HG02852 (cell line): ENCODE data around the gene CFAP92.
"Not testable (repeated sequence)": the region's sequence is repeated elsewhere in the genome, so short reads cannot be mapped to it uniquely, and the experiment has no call there.

ENCODE experiments used
- ATAC-seq: cut with Tn5 transposase; IDR thresholded peaks from one replicate; pipeline ENCODE4 v1.9.1; 2021; ENCODE audit warnings: mild to moderate bottlenecking, moderate library complexity; ENCODE audit not compliant: unreplicated experiment

Gene CFAP92

GRCh38 chr3:128907706-128908445 is 86.0 kb downstream of the CFAP92 start:
- ATAC-seq: no peak

- no peak for ATAC-seq
Observed at GRCh38 chr3:128906804-128907525, 86.9 kb downstream of the CFAP92 start.

GRCh38 chr3:128906031-128906803 is 87.7 kb downstream of the CFAP92 start:
- ATAC-seq: no peak

- ATAC-seq: no peak
Observed at GRCh38 chr3:128903501-128903900, 90.4 kb downstream of the CFAP92 start.

- no peak for ATAC-seq
Observed at GRCh38 chr3:128902426-128902825, 91.5 kb downstream of the CFAP92 start.

- ATAC-seq: no peak
Observed at GRCh38 chr3:128895843-128896697, 97.8 kb downstream of the CFAP92 start.

- ATAC-seq: no peak
Observed at GRCh38 chr3:128889139-128889894, 104.6 kb downstream of the CFAP92 start.

- ATAC-seq: no peak
Observed at GRCh38 chr3:128884992-128885391, 108.9 kb downstream of the CFAP92 start.

- no peak for ATAC-seq
Observed at GRCh38 chr3:128882719-128883118, 111.2 kb downstream of the CFAP92 start.

GRCh38 chr3:128881576-128881975 is 112.3 kb downstream of the CFAP92 start:
- no peak for ATAC-seq

GRCh38 chr3:128880455-128880854 is 113.4 kb downstream of the CFAP92 start:
- ATAC-seq: not testable (repeated sequence)

- no peak for ATAC-seq
Observed at GRCh38 chr3:128879991-128880390, 113.9 kb downstream of the CFAP92 start.

- peak; percentile 90 for ATAC-seq
Observed at GRCh38 chr3:128879125-128879969, 114.5 kb downstream of the CFAP92 start, which contains the start of gene ACAD9. Gene ACAD9 (plus strand): TSS chr3:128879620. CDS start chr3:128879692, 72 bp downstream.

GRCh38 chr3:128878556-128879124 is 115.2 kb downstream of the CFAP92 start:
- ATAC-seq: peak; percentile 20

- no peak for ATAC-seq
Observed at GRCh38 chr3:128878011-128878457, 115.8 kb downstream of the CFAP92 start.

GRCh38 chr3:128875556-128876120 is 118.2 kb downstream of the CFAP92 start:
- ATAC-seq: no peak

- ATAC-seq: no peak
Observed at GRCh38 chr3:128874481-128875180, 119.2 kb downstream of the CFAP92 start.
